Measurements from ENCODE around the gene PRDM10.
"Not testable (repeated sequence)": the region's sequence is repeated elsewhere in the genome, so short reads cannot be mapped to it uniquely, and the experiment has no call there.

Gene PRDM10

DNA sequence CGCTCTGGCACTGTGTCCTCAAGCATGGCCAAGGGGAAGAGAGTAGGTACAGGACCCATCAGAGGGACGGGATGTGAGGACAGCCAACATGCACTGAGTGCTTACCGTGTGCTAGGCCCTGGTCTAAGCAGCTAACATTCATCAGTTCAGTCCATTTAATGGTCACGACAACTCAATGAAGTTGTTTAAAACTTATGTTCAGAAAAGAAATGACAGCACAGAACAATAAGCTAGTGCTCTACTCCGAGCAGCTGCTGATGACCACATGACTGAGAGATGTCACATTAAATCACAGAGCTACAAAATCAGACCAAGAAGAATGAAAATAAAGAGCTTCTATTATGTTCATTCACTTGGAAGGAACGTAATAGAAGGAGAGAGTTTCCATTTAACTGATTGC, 26.3 kb downstream of the PRDM10 start:
- no peak for DNase-seq (ENCODE audit: low spot score)

DNA sequence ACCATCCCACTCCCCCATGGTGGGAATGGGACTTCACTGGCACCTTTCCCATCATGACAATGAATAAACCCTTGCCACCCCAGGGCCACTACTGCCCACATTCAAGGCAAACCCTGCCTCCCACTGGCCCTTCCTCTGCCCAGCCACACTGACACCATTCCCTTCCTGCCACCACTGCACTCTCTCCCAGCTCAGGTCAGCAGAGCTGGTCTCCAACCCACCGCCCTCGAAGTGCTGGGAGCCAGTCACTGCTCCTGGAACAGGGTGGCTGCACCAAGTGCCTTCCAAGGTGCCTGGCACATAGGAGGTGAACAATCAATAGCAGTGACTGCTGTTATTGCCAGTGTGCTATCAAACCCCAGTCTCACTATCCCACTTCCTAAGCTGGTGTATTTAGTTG, 27.1 kb downstream of the PRDM10 start:
- no peak for DNase-seq (ENCODE audit: low spot score)

DNA sequence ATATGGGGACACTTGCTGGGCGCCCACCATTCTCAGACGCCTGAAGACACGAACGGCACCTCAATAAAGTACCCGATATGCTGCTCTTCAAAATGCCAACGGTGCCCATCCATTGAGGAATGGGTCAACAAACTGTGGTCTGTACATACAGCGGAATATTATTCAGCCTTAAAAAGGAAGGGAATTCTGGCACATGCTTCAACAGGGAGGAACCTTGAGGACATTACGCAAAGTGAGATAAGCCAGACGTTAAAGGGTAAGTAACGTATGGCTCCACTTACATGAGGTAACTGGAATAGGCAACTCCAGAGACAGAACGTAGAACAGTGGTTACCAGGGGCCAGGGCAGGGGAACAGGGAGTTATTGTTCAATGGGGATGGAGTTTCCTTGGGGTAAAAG, 28.0 kb downstream of the PRDM10 start:
- no peak for DNase-seq (ENCODE audit: low spot score)

DNA sequence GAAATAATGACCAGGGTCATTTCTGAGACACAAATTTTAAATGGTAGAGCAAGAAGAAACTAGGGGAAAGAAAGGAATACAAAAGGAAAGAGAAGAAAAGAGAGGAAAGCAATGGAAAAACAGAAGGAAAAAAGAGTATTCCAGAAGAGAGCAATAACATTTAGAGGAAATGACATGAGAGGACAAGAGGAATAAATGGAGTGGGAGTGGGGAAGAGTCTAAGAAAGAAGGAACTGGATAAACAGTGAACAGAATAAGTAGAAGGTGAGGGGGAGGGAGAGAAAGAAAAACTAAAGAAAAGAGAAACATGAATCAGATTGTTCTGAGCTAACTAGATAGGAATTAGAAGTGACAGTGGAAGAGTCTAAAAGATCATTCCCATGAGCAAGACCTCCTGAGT, 28.4 kb downstream of the PRDM10 start:
- no peak for DNase-seq (ENCODE audit: low spot score)

DNA sequence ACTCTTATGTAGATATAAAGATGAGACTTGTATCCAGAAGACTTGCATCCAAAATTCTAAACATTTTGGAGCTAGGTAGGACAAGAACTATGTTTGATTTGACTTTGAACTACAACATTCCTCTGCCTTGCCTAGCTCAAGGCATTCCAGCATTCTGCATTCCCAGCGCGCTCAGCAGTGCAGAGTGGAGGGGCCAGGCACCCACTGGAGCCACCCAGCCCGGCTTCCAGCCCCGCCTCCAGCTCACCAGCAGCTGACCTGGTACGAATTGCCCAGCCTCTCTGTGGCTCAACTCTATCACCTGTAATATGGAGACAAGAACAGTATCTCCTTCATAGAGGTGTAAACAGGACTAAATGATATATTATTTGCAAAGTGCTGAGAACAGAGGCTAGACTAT, 28.8 kb downstream of the PRDM10 start:
- DNase-seq (ENCODE audit: low spot score), result no peak

DNA sequence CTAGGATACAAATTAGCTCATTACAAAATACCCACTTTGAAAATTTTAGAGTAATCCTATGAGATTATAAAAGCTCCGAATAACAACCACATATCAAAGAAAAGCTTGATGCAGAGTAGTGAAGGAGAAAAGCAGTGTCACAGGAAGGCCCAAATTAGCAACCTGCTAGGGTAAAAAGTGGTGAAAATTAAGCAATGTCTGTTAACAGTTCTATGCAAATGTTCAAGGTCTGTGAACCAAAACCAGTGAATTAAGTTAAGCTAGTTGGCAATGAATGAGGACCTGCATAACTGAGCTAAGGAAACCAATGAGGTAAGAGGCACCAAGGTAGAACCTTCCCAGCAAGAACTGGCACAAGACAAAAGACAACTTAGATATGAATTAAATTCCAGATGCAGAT, 29.6 kb downstream of the PRDM10 start:
- no peak for DNase-seq (ENCODE audit: low spot score)

DNA sequence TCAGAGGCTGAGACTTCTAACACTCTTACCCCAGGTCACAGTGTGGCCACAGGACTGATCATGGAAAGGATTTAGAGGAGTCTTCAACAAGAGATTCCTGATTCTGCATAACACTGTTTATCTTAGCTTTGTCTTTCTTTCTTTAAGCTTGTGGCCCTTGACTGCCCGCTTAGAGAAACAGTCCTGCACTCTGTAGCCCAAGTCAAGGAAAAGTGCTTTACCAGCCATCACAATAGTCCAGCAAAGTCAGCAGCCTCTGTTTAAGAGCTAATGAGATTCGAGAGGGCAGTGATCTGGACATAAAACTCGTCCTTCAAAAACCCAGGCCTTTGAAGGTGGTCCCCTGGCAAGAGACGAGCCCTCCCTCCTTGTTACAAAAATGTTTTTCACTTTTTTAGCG, 30.0 kb downstream of the PRDM10 start:
- no peak for DNase-seq (ENCODE audit: low spot score)

DNA sequence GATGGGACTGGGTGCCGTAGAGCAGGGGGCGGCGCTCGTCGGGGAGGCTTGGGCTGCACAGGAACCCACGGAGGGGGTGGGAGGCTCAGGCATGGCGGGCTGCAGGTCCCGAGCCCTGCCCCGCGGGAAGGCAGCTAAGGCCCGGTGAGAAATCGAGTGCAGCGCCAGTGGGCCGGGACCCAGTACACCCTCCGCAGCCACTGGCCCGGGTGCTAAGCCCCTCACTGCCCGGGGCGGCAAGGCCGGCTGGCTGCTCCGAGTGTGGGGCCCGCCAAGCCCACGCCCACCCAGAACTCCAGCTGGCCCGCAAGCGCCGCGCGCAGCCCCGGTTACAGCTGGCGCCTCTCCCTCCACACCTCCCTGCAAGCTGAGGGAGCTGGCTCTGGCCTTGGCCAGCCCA, 30.8 kb downstream of the PRDM10 start:
- not testable (repeated sequence) for DNase-seq (ENCODE audit: low spot score)

DNA sequence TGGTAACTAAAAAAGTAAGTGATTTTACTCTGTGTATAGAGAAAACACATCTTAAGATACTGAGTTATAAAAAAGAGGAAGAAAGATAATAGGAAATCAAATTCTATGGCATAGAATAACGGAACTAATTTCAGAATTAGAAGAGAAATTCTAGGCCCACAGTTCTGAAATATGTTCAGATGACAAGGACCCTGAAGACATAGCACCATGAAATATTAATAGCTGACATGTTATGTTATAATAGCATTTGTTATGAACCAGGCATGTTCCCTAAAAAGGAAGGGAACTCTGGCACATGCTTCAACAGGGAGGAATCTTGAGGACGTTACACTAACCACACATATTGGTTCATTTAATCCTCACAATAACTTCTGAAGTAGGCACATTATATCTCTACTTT, 32.7 kb downstream of the PRDM10 start:
- no peak for DNase-seq (ENCODE audit: low spot score)

DNA sequence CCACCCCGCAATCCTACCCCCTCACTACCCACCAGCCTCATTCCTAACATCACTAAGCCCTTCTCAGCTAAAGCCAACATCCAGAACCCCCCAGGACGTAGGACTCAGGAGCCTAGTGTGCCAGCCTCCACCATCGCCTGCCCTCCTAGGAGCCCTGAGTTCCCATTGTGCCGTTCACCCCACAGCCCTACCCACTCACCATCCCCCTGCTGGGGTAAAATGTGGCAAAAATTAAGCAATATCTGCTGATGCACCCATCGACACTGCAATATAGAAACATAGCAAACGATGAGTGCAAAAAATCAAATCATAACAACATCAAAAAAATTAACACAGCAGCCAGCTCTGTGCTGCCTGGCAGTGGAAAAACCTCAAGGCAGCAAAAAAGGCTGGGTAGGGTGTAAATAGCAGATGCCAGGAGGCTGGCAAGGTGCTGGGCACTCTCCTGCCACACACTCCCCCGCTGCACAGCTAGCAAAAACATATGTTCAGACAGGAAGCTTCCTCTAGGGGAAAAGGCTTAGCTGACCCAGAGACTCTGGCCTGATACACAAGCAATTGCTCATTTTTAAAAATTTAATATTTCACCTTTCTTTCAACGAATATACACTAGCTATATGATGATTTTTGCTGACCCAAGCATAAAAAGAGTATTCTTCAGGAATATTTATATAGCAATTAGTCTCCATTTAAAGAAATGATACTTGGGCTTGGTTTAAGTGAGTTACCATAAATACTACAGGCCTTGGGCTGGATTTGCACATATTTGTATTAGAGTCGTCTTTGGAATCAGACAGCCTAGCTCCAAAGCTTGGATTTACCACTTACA, 33.8 kb downstream of the PRDM10 start:
- no peak for DNase-seq (ENCODE audit: low spot score)

DNA sequence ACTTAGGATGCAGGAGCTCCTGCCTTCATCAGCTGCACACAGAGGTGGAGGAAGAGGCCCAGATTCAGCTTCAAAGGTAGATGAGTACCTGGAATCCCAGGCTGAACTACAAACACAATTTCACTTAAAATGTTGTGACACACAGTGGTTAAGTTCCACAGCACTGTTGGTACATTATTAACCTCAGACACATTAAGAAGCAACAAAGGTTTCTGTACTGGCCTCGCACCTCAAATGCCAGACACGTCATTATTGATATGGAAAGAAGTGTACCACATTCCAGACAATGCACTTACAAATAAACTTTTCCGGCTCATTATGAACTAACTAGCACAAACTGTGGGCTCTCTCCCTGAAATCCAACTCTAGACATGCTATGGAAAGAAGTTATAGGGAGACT, 34.6 kb downstream of the PRDM10 start:
- no peak for DNase-seq (ENCODE audit: low spot score)

DNA sequence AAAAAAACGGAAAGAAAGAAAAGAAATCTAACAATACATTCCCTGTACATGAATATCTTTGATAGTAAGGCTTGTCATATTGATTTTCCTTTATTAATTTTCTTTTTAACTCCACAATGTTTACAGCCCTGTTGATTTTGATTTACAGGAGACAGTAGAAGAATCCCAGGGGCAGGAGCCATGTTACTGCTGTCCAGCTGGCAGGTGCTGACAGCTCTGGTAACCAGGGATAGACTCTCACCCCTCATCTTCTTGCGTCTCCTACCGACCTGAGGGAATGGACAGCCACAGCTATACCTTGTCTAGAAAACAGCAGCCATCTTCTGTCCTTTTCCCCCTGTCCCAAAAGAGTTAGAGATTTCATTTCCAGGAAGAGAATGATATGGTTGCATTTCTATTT, 37.4 kb downstream of the PRDM10 start:
- DNase-seq (ENCODE audit: low spot score), result no peak

DNA sequence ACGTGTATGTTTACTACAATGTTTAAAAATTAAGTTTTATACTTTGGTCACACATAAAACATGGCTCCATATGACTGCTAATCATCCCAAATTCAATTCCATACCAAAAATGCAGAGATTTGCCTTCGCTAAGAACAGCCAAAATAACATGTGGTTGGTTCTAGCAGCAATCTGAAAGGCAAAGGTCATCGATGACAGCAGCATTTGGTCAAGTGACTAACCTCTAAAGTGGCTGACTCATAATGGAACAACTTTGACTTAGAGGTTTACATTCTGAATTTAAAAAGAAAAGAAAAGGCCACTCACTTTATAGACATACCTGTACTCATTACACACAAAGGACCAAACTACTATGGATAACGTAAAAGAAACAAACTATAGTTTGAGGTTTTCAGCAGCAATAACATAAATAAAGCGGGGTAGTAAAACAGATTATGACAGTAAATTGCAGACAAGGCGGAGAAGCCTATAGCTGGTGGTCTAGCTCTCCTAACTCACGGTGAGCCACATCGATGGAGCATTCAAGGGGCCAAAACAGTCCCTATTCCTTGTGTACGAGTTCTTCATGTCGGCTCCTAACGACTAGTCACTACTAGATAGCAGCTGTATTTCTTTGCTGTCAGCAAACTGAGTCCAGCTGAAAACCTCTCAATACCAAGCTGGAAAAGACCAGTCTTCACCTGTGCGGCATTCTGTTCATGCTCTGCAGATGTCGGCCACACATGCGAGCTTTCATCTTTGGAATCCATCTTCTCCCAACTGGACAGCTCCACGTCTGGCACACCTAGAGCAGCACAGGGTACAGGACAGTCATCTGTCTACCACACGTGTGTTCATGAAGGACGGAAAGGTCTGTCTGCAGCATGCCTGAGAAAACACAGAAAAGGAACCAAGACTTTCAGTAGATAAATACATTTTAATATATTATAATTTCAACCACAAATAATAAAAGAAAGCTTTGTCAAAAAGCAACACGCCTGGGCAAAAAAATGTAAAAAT, 42.1 kb downstream of the PRDM10 start:
- DNase-seq (ENCODE audit: low spot score), result no peak

DNA sequence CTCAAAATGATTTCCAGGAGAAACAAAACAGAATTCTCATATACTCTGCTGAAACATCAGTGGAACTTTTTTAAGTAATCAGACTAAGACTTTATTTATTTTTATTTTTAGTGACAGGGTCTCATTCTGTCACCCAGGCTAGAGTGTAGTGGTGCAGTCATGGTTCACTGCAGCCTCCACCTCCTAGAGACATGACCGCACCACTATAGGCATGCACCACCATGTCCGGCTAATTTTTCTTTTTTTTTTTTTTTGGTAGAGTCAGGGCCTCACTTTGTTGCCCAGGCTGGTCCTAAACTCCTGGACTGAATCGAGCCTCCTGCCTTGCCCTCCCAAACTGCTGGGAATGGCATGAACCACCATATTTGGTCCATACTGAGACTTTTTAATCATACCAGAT, 42.9 kb downstream of the PRDM10 start:
- no peak for DNase-seq (ENCODE audit: low spot score)

DNA sequence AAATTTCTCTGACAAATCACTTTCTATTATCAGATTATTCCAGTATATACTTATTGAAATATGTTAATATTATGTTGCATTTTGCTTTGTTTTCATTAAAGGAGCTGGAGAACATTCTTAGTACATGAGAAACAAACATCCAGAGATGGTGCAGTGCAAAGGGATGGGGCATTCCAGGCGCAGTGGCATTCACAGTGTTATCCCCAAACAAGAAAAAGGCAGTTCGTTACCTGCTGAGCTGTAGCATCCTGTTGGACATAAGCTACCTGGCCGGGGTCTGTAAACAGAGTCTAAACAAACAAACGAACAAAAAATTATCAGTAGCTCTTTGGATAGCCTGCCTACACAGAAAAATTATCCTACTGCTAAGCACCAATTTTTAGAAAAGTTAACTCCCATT, 47.4 kb downstream of the PRDM10 start:
- no peak for DNase-seq (ENCODE audit: low spot score)

DNA sequence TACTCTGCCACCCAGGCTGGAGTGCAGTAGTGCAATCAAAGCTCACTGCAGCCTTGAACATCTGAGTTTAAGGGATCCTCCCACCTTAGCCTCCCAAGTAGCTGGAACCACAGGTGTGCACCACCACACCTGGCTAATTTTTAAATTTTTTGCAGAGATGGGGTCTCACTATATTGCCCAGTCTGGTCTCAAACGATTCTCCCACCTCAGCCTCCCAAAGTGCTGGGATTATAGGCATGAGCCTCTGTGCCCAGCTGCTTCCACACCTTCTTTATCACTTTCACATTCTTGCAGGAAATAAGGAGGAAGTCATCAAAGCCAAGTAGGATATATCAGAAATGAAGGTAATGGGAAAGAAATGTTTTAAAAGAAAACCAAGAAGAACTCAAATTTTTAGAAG, 47.9 kb downstream of the PRDM10 start:
- DNase-seq (ENCODE audit: low spot score), result not testable (repeated sequence)

DNA sequence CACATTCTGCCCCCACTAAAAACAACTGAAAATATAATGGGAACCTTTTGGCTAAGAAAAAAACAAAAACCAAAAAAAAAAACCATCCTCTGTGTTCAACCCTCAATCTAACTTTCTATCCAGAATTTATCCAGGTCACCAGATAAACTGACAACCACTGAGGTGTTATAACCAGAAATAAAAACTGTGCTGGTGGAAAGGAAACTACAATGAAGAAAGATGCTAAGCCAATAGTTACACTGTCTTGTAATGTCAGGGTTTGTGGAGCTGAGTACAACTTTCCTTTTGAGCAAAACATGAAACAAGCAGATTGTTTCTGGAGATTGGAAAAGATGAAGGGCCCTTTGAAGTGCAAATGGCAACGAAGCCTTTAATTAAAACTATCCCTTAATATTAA, 50.8 kb downstream of the PRDM10 start:
- DNase-seq (ENCODE audit: low spot score), result no peak

DNA sequence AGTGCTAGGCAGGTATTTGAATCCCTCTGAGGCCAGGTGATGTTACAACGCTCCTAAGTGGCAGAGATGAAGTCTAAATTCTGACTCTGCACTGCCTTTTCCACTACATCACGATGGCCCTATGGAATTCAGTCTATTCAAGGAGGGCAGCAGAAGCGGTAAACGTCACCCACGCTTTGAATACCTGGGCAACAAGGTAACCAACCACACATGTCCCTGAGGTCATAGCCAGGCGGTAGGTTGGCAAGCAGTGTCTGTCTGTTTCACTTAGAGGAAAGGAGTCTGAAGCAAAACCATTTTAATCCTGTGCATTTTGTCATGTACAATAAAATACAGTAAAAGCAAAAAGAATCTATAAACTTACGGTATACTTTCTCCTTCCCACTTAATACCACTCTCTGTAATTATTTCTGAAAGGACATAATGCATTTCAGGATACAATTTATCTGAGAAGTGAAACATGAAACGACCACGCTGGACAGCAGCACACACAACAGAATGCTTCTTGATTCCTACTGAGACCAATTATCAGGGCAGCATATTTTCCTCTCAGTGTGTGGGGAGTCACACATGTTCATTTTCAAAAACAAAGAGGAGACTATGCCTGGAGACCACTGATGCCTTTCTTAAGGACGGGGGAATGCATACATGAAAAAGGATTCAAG, 51.3 kb downstream of the PRDM10 start:
- no peak for DNase-seq (ENCODE audit: low spot score)

DNA sequence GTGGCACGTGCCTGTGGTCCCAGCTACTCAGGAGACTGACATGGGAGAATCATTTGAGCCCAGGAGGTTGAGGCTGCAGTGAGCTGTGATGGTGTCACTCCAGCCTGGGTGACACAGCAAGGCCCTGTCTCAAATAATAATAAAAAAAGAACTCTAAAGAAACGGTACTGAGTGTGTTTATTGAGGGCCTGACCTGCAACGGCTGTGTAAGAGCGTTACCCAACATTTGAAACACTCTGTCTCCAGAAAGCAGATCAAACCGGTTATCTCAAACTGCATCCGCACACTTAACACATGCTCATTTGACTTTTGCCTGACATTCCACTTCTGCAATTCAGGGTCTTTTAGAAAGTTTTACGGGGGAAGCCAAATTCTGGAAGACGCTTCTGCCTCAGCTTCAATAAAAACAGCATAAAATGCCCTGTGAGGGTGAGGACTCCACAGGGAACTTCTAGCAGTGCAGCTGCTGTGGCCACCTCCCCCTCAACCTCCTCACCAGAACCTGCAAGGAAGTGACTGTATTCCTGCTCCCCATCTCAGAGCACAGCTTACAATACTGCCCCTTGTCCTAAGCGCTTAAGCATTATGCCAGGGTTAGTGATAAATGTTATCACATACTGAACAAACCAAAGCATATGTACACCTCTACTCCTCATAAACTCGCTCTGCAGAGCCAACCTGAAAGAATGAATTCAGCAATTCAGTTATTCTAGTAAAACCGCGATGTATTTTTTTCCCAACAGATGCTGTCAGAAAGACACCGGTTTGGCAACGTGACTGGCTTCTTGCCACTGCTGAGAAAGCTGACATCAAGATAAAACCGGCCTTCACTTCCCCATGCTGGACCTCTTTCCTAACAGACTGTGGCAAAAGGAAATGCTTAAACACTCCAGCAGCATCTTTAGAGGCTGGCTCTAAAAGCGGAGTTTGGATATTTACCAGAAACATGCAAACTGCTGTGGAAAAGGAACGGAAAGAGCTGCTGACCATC, 52.2 kb downstream of the PRDM10 start:
- no peak for DNase-seq (ENCODE audit: low spot score)

DNA sequence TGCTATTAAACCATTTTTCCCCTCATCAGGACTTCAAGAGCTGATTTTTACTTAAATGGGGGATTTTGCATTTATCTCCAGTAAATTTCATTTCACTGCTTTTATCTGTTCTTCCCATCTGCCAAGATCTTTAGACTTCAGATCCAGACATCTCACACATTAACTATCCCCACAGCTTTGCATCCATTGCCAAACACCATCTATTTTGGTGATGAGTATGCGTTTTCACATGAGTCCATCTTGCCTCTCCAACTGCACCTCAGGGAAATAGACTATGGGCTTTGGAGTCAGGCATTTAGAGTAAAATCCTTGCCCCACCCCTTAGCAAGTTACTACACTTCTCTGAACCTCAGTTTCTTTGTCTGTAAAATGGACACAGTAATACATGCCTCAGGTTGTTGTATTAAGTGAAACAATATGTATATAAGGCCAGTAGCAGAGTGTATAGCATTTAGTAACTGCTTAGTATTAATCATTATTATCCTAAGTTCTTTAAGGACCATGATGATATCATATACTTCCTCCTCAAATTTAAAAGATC, 53.6 kb downstream of the PRDM10 start:
- no peak for DNase-seq (ENCODE audit: low spot score)

DNA sequence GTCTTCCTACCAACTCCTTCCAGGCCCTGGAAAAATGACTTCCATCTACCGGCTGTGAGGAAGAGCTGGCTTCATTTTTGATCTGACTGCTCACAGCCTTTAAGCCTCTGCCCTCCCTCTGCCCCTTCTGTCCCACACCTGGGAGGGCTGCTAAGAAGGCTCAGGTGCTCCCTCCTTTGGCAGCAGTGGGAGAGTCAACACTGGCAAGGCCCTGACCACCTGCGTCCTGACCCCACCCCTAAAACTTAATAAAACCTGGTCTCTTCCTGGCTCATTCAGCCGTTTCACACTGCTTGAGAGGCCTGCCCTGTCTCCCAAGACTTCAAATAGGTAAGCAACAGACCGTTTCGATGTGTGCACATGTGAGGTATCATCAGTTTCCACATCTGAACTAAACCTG, 55.2 kb downstream of the PRDM10 start:
- DNase-seq (ENCODE audit: low spot score), result no peak

Measured in CD4-positive, alpha-beta T cell treated with Interleukin-15 for 4 hours (primary cell).